H1 (cell line): Measurements from ENCODE around the gene ZNF25. TPM values are rescaled to one million over a fixed set of nuclear protein-coding genes. Genes with fewer than 3 reads are reported as not detected.
"Not testable (repeated sequence)": the region's sequence is repeated elsewhere in the genome, so short reads cannot be mapped to it uniquely, and the experiment has no call there.

Experiments used
- CTCF ChIA-PET: fragments of 300-600 bp; sonication (Branson Sonifier 250); formaldehyde crosslinking; loops from one replicate; lab custom pipeline; 2021; ENCODE audit not compliant: partially characterized antibody; lab: Charles Lee
- POLR2A ChIA-PET: fragments of 300-600 bp; sonication (Branson Sonifier 250); formaldehyde crosslinking; loops from one replicate; lab custom pipeline; 2021; ENCODE audit warnings: inconsistent platforms; ENCODE audit not compliant: partially characterized antibody; lab: Charles Lee
- DNase-seq, 2 experiments: peaks; one replicate each; pipeline versions ENCODE4 v3.0.0 to v3.0.0-alpha.2; 2010 to 2022; ENCODE audit warnings: low spot score in 2 of 2, low read depth in 1 of 2, mixed read lengths in 1 of 2
- FAIRE-seq: peaks from 2 replicates; lab custom pipeline; 2011; peaks lifted over from hg19 to GRCh38; lab: Jason Lieb, UNC
- H2AFZ ChIP-seq: 2 replicates; pipeline ENCODE4 v1.8.1; 2012; ENCODE audit warnings: low read length, inconsistent platforms
- H2AK5ac ChIP-seq: 2 replicates; pipeline ENCODE4 v1.6.1; 2013; ENCODE audit warnings: low read depth, low read length
- H2BK120ac ChIP-seq: replicated peaks from 2 replicates; pipeline ENCODE3; 2013; ENCODE audit warnings: low read depth, low read length, inconsistent platforms
- H2BK12ac ChIP-seq: 2 replicates; pipeline ENCODE4 v1.6.1; 2013; ENCODE audit warnings: low read depth, low read length
- H2BK15ac ChIP-seq: 2 replicates; pipeline ENCODE4 v1.6.1; 2013; ENCODE audit warnings: low read length
- H2BK20ac ChIP-seq: 2 replicates; pipeline ENCODE4 v1.6.1; 2013; ENCODE audit warnings: low read length
- H2BK5ac ChIP-seq: 2 replicates; pipeline ENCODE4 v1.6.1; 2013; ENCODE audit warnings: low read depth, low read length
- H3K14ac ChIP-seq: 2 replicates; pipeline ENCODE4 v1.6.1; 2013; ENCODE audit warnings: inconsistent platforms; ENCODE audit not compliant: insufficient read length
- H3K18ac ChIP-seq: 2 replicates; pipeline ENCODE4 v1.6.1; 2013; ENCODE audit warnings: low read length; ENCODE audit errors: extremely low read depth
- H3K23ac ChIP-seq: 2 replicates; pipeline ENCODE4 v1.6.1; 2013; ENCODE audit warnings: inconsistent platforms; ENCODE audit not compliant: insufficient read length
- H3K23me2 ChIP-seq: 2 replicates; pipeline ENCODE4 v1.6.1; 2013; ENCODE audit warnings: low read depth, low read length
- H3K27ac ChIP-seq: 2 replicates; pipeline ENCODE4 v1.6.1; 2011; ENCODE audit warnings: low read depth, low read length, inconsistent platforms
- H3K27me3 ChIP-seq, 4 experiments: replicated peaks in 1 of 4; 1 replicate in 1 of 4; 2 replicates in 3 of 4; pipeline versions ENCODE4 v1.6.1 to v1.8.1; 2011 to 2013; ENCODE audit warnings: low read length in 3 of 4, mild to moderate bottlenecking in 3 of 4, inconsistent platforms in 2 of 4, mixed read lengths in 2 of 4, moderate library complexity in 1 of 4; ENCODE audit not compliant: control insufficient read depth in 3 of 4, insufficient read depth in 3 of 4; ENCODE audit errors: extremely low read depth in 1 of 4
- H3K36me3 ChIP-seq, 4 experiments: 2 replicates each; pipeline versions ENCODE4 v1.6.1 to v1.8.1; 2011 to 2013; ENCODE audit warnings: mild to moderate bottlenecking in 4 of 4, low read length in 3 of 4, moderate library complexity in 2 of 4, control low read depth in 1 of 4, inconsistent platforms in 1 of 4; ENCODE audit not compliant: insufficient read depth in 4 of 4, control insufficient read depth in 2 of 4
- H3K4ac ChIP-seq: replicated peaks from 2 replicates; pipeline ENCODE3; 2013; ENCODE audit warnings: low read length, low read depth, mixed read lengths, inconsistent platforms; ENCODE audit not compliant: insufficient read length
- H3K4me1 ChIP-seq, 4 experiments: replicated peaks in 1 of 4; 1 replicate in 1 of 4; 2 replicates in 3 of 4; pipeline versions ENCODE4 v1.6.1 to v1.8.1; 2011 to 2013; ENCODE audit warnings: low read length in 3 of 4, inconsistent platforms in 2 of 4, mixed read lengths in 1 of 4; ENCODE audit not compliant: insufficient read depth in 4 of 4, control insufficient read depth in 3 of 4
- H3K4me2 ChIP-seq, 2 experiments: 2 replicates each; pipeline versions ENCODE4 v1.6.1 to v1.8.1; 2011 to 2013; ENCODE audit warnings: low read depth in 2 of 2, low read length in 2 of 2, control low read depth in 1 of 2, inconsistent platforms in 1 of 2, mild to moderate bottlenecking in 1 of 2; ENCODE audit not compliant: insufficient read depth in 1 of 2
- H3K4me3 ChIP-seq, 4 experiments: fragments of 200-600, 300-600 bp in 1 of 4; sonication (generic), shearing (Covaris generic), sonication (Bioruptor Twin) in 1 of 4; 2 replicates each; pipeline versions ENCODE4 v1.5.1 to v1.8.1; 2011 to 2016; ENCODE audit warnings: low read length in 4 of 4, low read depth in 3 of 4, control low read depth in 2 of 4, inconsistent platforms in 2 of 4, mild to moderate bottlenecking in 2 of 4, mixed read lengths in 1 of 4, moderate library complexity in 1 of 4; ENCODE audit not compliant: insufficient read depth in 2 of 4; ENCODE audit errors: extremely low read depth in 1 of 4
- H3K56ac ChIP-seq: replicated peaks from 2 replicates; pipeline ENCODE3; 2013; ENCODE audit warnings: low read depth, mild to moderate bottlenecking, mixed read lengths, low read length, inconsistent platforms; ENCODE audit not compliant: insufficient read length
- H3K79me1 ChIP-seq: 2 replicates; pipeline ENCODE4 v1.6.1; 2013; ENCODE audit warnings: low read depth, low read length, control low read depth
- H3K79me2 ChIP-seq, 2 experiments: 2 replicates each; pipeline versions ENCODE4 v1.6.1 to v1.8.1; 2012 to 2013; ENCODE audit warnings: low read length in 2 of 2, mild to moderate bottlenecking in 2 of 2, inconsistent platforms in 1 of 2; ENCODE audit not compliant: insufficient read depth in 2 of 2, control insufficient read depth in 1 of 2
- H3K9ac ChIP-seq, 4 experiments: replicated peaks in 1 of 4; 1 replicate in 1 of 4; 2 replicates in 3 of 4; pipeline versions ENCODE4 v1.6.1 to v1.8.1; 2011 to 2013; ENCODE audit warnings: low read depth in 3 of 4, low read length in 3 of 4, control low read depth in 2 of 4, mild to moderate bottlenecking in 2 of 4, moderate library complexity in 2 of 4, inconsistent platforms in 1 of 4; ENCODE audit errors: extremely low read depth in 1 of 4
- H3K9me3 ChIP-seq, 2 experiments: 2 replicates each; pipeline versions ENCODE4 v1.6.1 to v1.8.1; 2012 to 2013; ENCODE audit warnings: mild to moderate bottlenecking in 2 of 2, moderate library complexity in 2 of 2, control low read depth in 1 of 2, inconsistent platforms in 1 of 2, low read depth in 1 of 2, low read length in 1 of 2, mixed read lengths in 1 of 2; ENCODE audit not compliant: insufficient read depth in 2 of 2
- H4K20me1 ChIP-seq, 2 experiments: replicated peaks in 1 of 2; 2 replicates each; pipeline versions ENCODE3 to v1.8.1; 2011 to 2013; ENCODE audit warnings: inconsistent platforms in 2 of 2, low read length in 2 of 2, mild to moderate bottlenecking in 1 of 2; ENCODE audit not compliant: insufficient read depth in 2 of 2, control insufficient read depth in 1 of 2
- H4K5ac ChIP-seq: 2 replicates; pipeline ENCODE4 v1.6.1; 2013; ENCODE audit warnings: low read length, low read depth, mixed read lengths, inconsistent platforms; ENCODE audit not compliant: insufficient read length
- H4K8ac ChIP-seq: 2 replicates; pipeline ENCODE4 v1.8.0; 2013; ENCODE audit warnings: mild to moderate bottlenecking, moderate library complexity, low read length, inconsistent platforms; ENCODE audit not compliant: insufficient read depth; ENCODE audit errors: extremely low read depth
- H4K91ac ChIP-seq: replicated peaks from 2 replicates; pipeline ENCODE3; 2013; ENCODE audit warnings: low read length, mixed read lengths, inconsistent platforms; ENCODE audit not compliant: insufficient read length
- WGBS, 2 experiments: shearing (Covaris generic) in 1 of 2; methylation state at CpG; one replicate each; pipeline versions ENCODE4 v1.1.6 to v1.1.7; 2013 to 2015; ENCODE audit warnings: low lambda C conversion rate in 2 of 2, mixed read lengths in 2 of 2, inconsistent platforms in 1 of 2, low coverage in 1 of 2, missing lambda C conversion rate in 1 of 2; ENCODE audit not compliant: insufficient replicate concordance in 2 of 2, insufficient coverage in 1 of 2, insufficient read length in 1 of 2; ENCODE audit errors: extremely low coverage in 1 of 2, missing lambda C conversion rate in 1 of 2; 5-methylcytosine and 5-hydroxymethylcytosine counted together
- polyA plus RNA-seq, 7 experiments: library from polyadenylated mRNA; depleted of rRNA in 3 of 7; stranded (reverse) in 5 of 7; unstranded in 2 of 7; fragments of >200 nt in 5 of 7; fragments of 200-250 nt in 2 of 7; gene quantifications; 1 replicate in 5 of 7; 2 replicates in 1 of 7; 4 replicates in 1 of 7; pipeline versions ENCODE4 v1.2.1 to v1.2.3, GENCODE V29; 2011 to 2013; ENCODE audit warnings: missing spikeins in 2 of 7, mixed read lengths in 2 of 7
- total RNA-seq: library from RNA; stranded (reverse); fragmentation: NEBNext Ultra II Directional; extraction: Animal tissue kit (Norgen Biotek cat#: 25700); gene quantifications from 2 replicates; pipeline ENCODE4 v1.2.1, GENCODE V29; 2021

The ZNF25 gene
- total and polyA plus RNA-seq, 2 of the 8 experiments (the other 6 are each of a cell fraction or from before 2014, with no cell fraction given): 0.17 to 1.3 TPM

DNA sequence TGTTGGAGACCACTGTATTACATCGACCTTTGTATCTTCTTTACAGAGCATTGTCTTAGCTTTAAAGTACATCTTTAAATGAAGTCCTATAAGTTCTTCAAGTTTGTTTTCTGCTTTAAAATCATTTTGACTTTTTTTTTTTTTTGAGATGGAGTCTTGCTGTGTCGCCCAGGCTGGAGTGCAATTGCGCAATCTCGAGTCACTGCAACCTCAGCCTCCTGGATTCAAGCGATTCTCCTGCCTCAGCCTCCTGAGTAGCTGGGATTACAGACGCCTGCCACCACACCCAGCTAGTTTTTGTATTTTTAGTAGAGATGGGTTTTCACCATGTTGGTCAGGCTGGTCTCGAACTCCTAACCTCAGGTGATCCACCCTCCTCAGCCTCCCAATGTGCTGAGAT, 68.3 kb downstream of the ZNF25 start:
- H2BK120ac ChIP-seq, CTCF ChIA-PET, POLR2A ChIA-PET, H3K18ac ChIP-seq, H3K36me3 ChIP-seq, H3K27ac ChIP-seq, H2BK20ac ChIP-seq, H4K20me1 ChIP-seq, DNase-seq, H4K91ac ChIP-seq, H2BK12ac ChIP-seq, H3K56ac ChIP-seq, H3K14ac ChIP-seq, H3K4me1 ChIP-seq, H3K23me2 ChIP-seq, H3K79me1 ChIP-seq, H3K4me2 ChIP-seq, H2AFZ ChIP-seq, H3K4ac ChIP-seq, H4K5ac ChIP-seq, H4K8ac ChIP-seq, H2AK5ac ChIP-seq, H3K79me2 ChIP-seq, H3K4me3 ChIP-seq, H2BK5ac ChIP-seq, H3K9ac ChIP-seq, FAIRE-seq, H2BK15ac ChIP-seq, H3K23ac ChIP-seq, H3K27me3 ChIP-seq: not testable (repeated sequence)
- H3K9me3 ChIP-seq: peaks cover 37 to 47% of the 10 kb centered on the region in 2 experiments
- WGBS, 2 experiments: 91% methylated on average over 3 of the region's 7 CpGs; no CpG with 5 or more reads in 1 of the 2 experiments
